NB4 (cell line): ENCODE data around the gene CAPN12.

Source experiments
- DNase-seq: peaks from one replicate; pipeline ENCODE4 v3.0.0; 2010; ENCODE audit warnings: low read depth
- H3K4me3 ChIP-seq: one replicate; pipeline ENCODE4 v1.5.1; 2011; ENCODE audit warnings: mild to moderate bottlenecking, low read depth, low read length, moderate library complexity
- MYC ChIP-seq: IDR thresholded peaks from 2 replicates; pipeline ENCODE4 v1.6.1; 2011; ENCODE audit warnings: low read depth, low read length
- POLR2A ChIP-seq: IDR thresholded peaks from 2 replicates; pipeline ENCODE4 v1.6.1; 2011; ENCODE audit warnings: mild to moderate bottlenecking; ENCODE audit not compliant: insufficient read length; ENCODE audit errors: extremely low read depth
- TF ChIP-seq, protein P1 (sequence below): IDR thresholded peaks from 2 replicates; pipeline ENCODE4 v1.6.1; 2011; ENCODE audit warnings: low read depth, low read length
- TF ChIP-seq, protein P2 (sequence below): IDR thresholded peaks from one replicate; pipeline ENCODE4 v1.5.1; 2012; ENCODE audit warnings: low read depth, low read length

CAPN12 gene

DNA sequence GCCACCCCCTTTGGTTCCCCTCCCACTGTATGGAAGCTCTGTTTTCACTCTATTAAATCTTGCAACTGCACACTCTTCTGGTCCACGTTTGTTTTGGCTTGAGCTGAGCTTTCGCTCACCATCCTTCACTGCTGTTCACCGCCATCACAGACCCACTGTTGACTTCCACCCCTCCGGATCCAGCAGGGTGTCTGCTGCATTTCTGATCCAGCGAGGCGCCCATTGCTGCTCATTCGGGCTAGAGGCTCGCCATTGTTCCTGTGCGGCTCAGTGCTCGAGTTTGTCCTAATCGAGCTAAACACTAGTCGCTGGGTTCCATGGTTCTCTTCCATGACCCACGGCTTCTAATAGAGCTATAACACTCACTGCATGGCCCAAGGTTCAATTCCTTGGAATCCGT, 54.1 kb downstream of the CAPN12 start:
- no peak for DNase-seq

DNA sequence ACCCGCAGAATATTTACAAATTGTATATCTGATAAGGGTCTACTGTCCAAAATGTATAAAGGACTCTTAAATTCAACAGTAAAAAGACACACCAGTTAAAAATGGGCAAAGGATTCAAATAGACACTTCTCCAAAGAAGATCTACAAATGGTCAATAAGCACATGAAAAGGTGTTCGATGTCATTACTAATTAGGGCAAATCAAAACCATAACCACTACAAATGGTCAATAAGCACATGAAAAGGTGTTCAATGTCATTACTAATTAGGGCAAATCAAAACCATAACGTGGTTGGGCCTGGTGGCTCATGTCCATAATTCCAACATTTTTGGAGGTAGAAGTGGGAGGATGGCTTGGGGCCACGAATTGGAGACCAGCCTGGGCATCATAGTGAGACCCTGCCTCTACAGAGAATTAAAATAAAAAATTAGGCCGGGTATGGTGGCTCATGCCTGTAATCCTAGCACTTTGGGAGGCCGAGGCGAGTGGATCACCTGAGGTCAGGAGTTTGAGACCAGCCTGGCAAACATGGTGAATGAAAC, 56.4 kb downstream of the CAPN12 start:
- TF ChIP-seq, protein P1, sequence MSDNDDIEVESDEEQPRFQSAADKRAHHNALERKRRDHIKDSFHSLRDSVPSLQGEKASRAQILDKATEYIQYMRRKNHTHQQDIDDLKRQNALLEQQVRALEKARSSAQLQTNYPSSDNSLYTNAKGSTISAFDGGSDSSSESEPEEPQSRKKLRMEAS = no peak
- no peak for TF ChIP-seq POLR2A
- TF ChIP-seq, protein P2, sequence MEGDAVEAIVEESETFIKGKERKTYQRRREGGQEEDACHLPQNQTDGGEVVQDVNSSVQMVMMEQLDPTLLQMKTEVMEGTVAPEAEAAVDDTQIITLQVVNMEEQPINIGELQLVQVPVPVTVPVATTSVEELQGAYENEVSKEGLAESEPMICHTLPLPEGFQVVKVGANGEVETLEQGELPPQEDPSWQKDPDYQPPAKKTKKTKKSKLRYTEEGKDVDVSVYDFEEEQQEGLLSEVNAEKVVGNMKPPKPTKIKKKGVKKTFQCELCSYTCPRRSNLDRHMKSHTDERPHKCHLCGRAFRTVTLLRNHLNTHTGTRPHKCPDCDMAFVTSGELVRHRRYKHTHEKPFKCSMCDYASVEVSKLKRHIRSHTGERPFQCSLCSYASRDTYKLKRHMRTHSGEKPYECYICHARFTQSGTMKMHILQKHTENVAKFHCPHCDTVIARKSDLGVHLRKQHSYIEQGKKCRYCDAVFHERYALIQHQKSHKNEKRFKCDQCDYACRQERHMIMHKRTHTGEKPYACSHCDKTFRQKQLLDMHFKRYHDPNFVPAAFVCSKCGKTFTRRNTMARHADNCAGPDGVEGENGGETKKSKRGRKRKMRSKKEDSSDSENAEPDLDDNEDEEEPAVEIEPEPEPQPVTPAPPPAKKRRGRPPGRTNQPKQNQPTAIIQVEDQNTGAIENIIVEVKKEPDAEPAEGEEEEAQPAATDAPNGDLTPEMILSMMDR = no peak
- H3K4me3 ChIP-seq = no peak overlapping the region
- DNase-seq = no peak

More for the DNA sequence above, 54.1 kb downstream of the CAPN12 start:
- H3K4me3 ChIP-seq = no peak overlapping the region
- TF ChIP-seq, protein P1 = no peak
- no peak for TF ChIP-seq POLR2A
- no peak for TF ChIP-seq MYC
- TF ChIP-seq, protein P2 = no peak

DNA sequence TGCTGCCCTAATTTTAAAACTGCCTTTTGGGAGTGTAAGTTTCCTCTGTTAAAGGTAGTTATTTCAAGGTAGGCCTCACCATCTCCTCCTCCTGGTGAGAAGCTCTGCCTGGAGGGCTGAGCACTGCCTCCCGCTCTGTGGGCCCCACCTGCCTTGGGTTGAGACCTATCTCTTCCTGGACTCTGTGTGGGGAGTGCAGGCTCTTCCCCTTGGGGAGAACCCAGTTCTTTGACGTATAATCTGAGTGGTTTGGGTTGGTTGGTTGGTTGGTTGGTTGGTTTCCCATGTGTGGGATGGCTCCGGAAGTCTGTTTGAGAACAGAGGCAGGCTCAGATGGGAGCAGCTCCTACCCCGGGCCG, 57.8 kb downstream of the CAPN12 start:
- H3K4me3 ChIP-seq = no peak overlapping the region
- DNase-seq = no peak
- TF ChIP-seq POLR2A = no peak
- TF ChIP-seq, protein P2 = no peak
- TF ChIP-seq MYC = no peak
- TF ChIP-seq, protein P1 = no peak

DNA sequence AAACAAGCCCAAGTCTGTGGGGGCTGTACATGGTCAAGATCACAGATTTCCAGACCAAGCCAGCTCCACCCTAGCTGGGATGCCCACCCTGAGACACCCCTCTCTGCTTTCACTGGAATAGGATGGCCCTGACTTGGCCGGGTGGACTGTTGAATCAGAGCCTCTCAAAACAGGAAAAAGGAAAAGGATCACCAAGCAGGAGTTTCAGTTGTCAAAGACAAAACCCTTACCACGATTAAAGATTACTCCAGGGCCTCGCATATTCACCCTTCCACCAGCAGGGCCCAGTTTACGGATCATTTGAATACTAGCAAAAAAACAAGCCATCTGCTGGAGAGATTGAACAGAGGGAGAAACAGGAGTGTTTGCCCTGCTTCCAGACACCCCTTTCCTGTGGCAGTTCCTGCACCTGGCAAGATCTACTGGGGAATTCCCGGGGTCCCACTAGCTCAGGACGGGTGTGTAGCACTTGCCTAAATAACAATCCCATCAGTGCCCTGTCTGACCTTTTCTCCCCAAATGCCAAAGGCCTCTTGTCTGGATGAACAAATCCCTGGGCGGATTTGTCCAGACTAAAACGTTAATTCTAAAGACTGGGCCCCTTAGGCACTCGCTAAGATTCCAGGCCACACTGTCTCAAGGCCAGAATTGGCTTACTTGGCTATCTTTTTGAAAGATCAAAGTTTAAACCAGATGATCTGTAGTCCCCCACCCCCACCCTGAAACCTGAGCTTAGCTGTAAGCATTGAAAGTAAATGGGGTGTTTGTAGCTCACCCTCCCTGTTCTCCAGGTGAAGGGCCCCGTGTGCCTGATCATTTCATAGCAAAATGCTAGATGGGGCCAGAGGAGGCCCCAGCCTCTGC, 58.4 kb downstream of the CAPN12 start:
- no peak overlapping the region for H3K4me3 ChIP-seq
- DNase-seq = no peak
- TF ChIP-seq, protein P2 = no peak
- TF ChIP-seq MYC = no peak

DNA sequence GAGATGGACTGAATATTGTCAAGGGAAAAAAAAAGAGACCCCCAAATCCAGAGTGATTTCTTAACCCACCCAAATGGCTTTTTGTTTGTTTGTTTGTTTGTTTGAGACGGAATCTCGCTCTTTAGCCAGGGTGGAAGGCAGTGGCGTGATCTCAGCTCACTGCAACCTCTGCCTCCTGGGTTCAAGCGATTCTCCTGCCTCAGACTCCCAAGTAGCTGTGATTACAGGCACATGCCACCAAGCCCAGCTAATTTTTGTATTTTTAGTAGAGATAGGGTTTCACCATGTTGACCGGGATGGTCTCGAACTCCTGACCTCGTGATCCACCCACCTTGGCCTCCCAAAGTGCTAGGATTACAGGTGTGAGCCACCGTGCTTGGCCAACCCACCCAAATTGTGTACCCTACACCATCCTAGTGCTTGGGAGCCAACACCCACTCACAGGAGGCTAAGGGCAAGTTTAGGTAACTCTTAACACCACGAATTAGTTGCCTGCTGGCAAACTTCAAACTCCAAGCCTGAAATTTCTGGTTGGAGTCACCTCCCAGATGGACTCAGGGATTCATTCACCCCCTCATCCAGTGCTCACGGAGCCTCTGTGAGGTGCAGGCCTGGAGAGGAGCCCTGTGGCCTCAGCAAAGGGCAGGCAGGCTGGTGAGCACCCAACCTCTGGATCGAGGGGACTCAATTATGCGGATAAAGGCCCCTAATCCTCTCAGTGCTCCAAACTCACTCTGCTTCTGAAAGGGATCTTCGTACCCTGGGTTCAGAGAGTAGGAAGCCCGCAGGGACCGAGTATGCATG, 59.2 kb downstream of the CAPN12 start:
- no peak for DNase-seq
- TF ChIP-seq MYC (no peak), POLR2A (no peak)
- TF ChIP-seq, protein P1 = no peak
- TF ChIP-seq, protein P2 = no peak
- no peak overlapping the region for H3K4me3 ChIP-seq
